Lower leg skin (tissue), 3 donors: ENCODE data around the gene TNFRSF8.

ENCODE experiments used
- CTCF ChIP-seq, 3 donors: fragments of 450-650 bp; IDR thresholded peaks; one replicate each; pipeline ENCODE4 v1.5.1; 2016; ENCODE audit warnings: antibody characterized with exemption in 3 of 3, mild to moderate bottlenecking in 3 of 3, moderate library complexity in 2 of 3
- POLR2A ChIP-seq, 2 donors: fragments of 450-650 bp; IDR thresholded peaks; one replicate each; pipeline ENCODE4 v1.6.1; 2016 to 2017; ENCODE audit warnings: antibody characterized with exemption in 2 of 2, mild to moderate bottlenecking in 1 of 2, moderate library complexity in 1 of 2

GRCh38 chr1:12080156-12080555 is 17.1 kb downstream of the TNFRSF8 start:
- no peak for TF ChIP-seq CTCF (IDR thresholded peaks at IDR 0.05)
- no peak for TF ChIP-seq POLR2A (IDR thresholded peaks at IDR 0.05)
